DOHH2 (cell line): ENCODE results near the gene CCDC137.

Experiments
- H3F3A ChIP-seq: fragments of 200-600 bp; sonication (generic), shearing (Covaris generic); 2 replicates; pipeline ENCODE4 v1.6.0; 2016; ENCODE audit warnings: antibody characterized with exemption, mild to moderate bottlenecking; ENCODE audit not compliant: control insufficient read depth, insufficient read depth
- H3K27ac ChIP-seq: fragments of 200-600 bp; sonication (generic); 2 replicates; pipeline ENCODE4 v1.5.1; 2014; ENCODE audit warnings: low read depth, mild to moderate bottlenecking, low read length, moderate library complexity
- H3K27me3 ChIP-seq: fragments of 200-600 bp; sonication (generic); 2 replicates; pipeline ENCODE4 v1.6.1; 2014; ENCODE audit warnings: mild to moderate bottlenecking, low read length, mixed read lengths; ENCODE audit not compliant: control insufficient read depth
- H3K36me3 ChIP-seq: fragments of 200-600 bp; sonication (generic); 2 replicates; pipeline ENCODE4 v1.6.1; 2014; ENCODE audit warnings: mild to moderate bottlenecking, low read length, moderate library complexity, mixed read lengths; ENCODE audit not compliant: control insufficient read depth
- H3K4me1 ChIP-seq: fragments of 200-600 bp; sonication (generic); 2 replicates; pipeline ENCODE4 v1.6.1; 2014; ENCODE audit warnings: mild to moderate bottlenecking, low read length, mixed read lengths; ENCODE audit not compliant: control insufficient read depth
- H3K4me2 ChIP-seq: fragments of 200-600 bp; sonication (generic); 2 replicates; pipeline ENCODE4 v1.6.0; 2014; ENCODE audit warnings: mild to moderate bottlenecking, low read length, moderate library complexity
- H3K4me3 ChIP-seq: fragments of 200-600 bp; sonication (generic); 2 replicates; pipeline ENCODE4 v1.5.1; 2014; ENCODE audit warnings: mild to moderate bottlenecking, low read length, mixed read lengths
- H3K79me2 ChIP-seq: fragments of 200-600 bp; sonication (generic); 2 replicates; pipeline ENCODE4 v1.6.1; 2014; ENCODE audit warnings: mild to moderate bottlenecking, low read length, mixed read lengths; ENCODE audit not compliant: control insufficient read depth
- H3K9me2 ChIP-seq: fragments of 200-600 bp; sonication (generic); replicated peaks from 2 replicates; pipeline ENCODE4 v1.6.1; 2014; ENCODE audit warnings: mild to moderate bottlenecking, low read length, mixed read lengths; ENCODE audit not compliant: control insufficient read depth
- H3K9me3 ChIP-seq: fragments of 200-600 bp; sonication (generic); 2 replicates; pipeline ENCODE4 v1.6.1; 2014; ENCODE audit warnings: antibody characterized with exemption, low read length, mixed read lengths; ENCODE audit not compliant: control insufficient read depth, insufficient read depth
- H4K20me1 ChIP-seq: fragments of 200-600 bp; sonication (generic); 2 replicates; pipeline ENCODE4 v1.6.0; 2014; ENCODE audit warnings: low read depth, mild to moderate bottlenecking, antibody characterized with exemption, low read length, moderate library complexity; ENCODE audit not compliant: control insufficient read depth, insufficient read depth
- CTCF ChIP-seq: fragments of 200-600 bp; sonication (generic); IDR thresholded peaks from one replicate; pipeline ENCODE4 v1.5.1; 2014; ENCODE audit warnings: antibody characterized with exemption, mild to moderate bottlenecking, low read depth, low read length; ENCODE audit not compliant: poor library complexity, severe bottlenecking
- EZH2phosphoT487 ChIP-seq: fragments of 200-600 bp; sonication (generic); IDR thresholded peaks from 2 replicates; pipeline ENCODE4 v1.6.1; 2017; ENCODE audit warnings: borderline replicate concordance, mild to moderate bottlenecking, antibody characterized with exemption, low read length, moderate library complexity, mixed read lengths

The CCDC137 gene

GRCh38 chr17:81686614-81687013, 20.1 kb downstream of the CCDC137 start:
- Histone ChIP-seq H4K20me1 (peaks cover 19% of the 10 kb centered on the region; the same call in 1 of the 2 replicates), H3K4me2 (no peak overlapping the region), H3K79me2 (peaks cover 75% of the 10 kb centered on the region), H3F3A (no peaks in the 10 kb centered on the region), H3K36me3 (peaks cover 84% of the 10 kb centered on the region), H3K9me3 (no peaks in the 10 kb centered on the region), H3K4me3 (no peak overlapping the region), H3K27me3 (no peaks in the 10 kb centered on the region), H3K4me1 (peaks cover 22% of the 10 kb centered on the region), H3K27ac (no peak overlapping the region), H3K9me2 (no peaks in the 10 kb centered on the region)
- TF ChIP-seq CTCF: no peak
- TF ChIP-seq EZH2phosphoT487: no peak

GRCh38 chr17:81687770-81688541, 21.4 kb downstream of the CCDC137 start:
- peaks cover 14% of the 10 kb centered on the region for H3K4me1 ChIP-seq
- no peak overlapping the region for H3K27ac ChIP-seq
- peaks cover 61% of the 10 kb centered on the region for H3K79me2 ChIP-seq
- H3K27me3 ChIP-seq: no peaks in the 10 kb centered on the region
- no peak overlapping the region for H3K4me3 ChIP-seq
- no peaks in the 10 kb centered on the region for H3F3A ChIP-seq
- H4K20me1 ChIP-seq: peaks cover 13% of the 10 kb centered on the region; the same call in 1 of the 2 replicates
- H3K9me2 ChIP-seq: no peaks in the 10 kb centered on the region
- no peak overlapping the region for H3K4me2 ChIP-seq
- TF ChIP-seq CTCF (no peak), EZH2phosphoT487 (no peak)
- H3K9me3 ChIP-seq: no peaks in the 10 kb centered on the region
- H3K36me3 ChIP-seq: peaks cover 87% of the 10 kb centered on the region

GRCh38 chr17:81688616-81689015, 22.1 kb downstream of the CCDC137 start:
- peaks cover 14% of the 10 kb centered on the region for H3K4me1 ChIP-seq
- H3K27me3 ChIP-seq: no peaks in the 10 kb centered on the region
- no peak overlapping the region for H3K27ac ChIP-seq
- H3F3A ChIP-seq: no peaks in the 10 kb centered on the region
- H3K9me2 ChIP-seq: no peaks in the 10 kb centered on the region
- no peaks in the 10 kb centered on the region for H3K9me3 ChIP-seq
- H4K20me1 ChIP-seq: peaks cover 13% of the 10 kb centered on the region; the same call in 1 of the 2 replicates
- H3K36me3 ChIP-seq: peaks cover 94% of the 10 kb centered on the region
- H3K4me2 ChIP-seq: no peak overlapping the region
- H3K79me2 ChIP-seq: peaks cover 56% of the 10 kb centered on the region
- H3K4me3 ChIP-seq: no peak overlapping the region
- TF ChIP-seq CTCF (no peak), EZH2phosphoT487 (no peak)
